Thymus (tissue), 11 donors: Measurements from ENCODE around the gene EIF5B. TPM values are rescaled to one million over a fixed set of nuclear protein-coding genes. Genes with fewer than 3 reads are reported as not detected.
"Not testable (repeated sequence)": the region's sequence is repeated elsewhere in the genome, so short reads cannot be mapped to it uniquely, and the experiment has no call there.

Experiments used
- DNase-seq, 9 donors: peaks; one replicate each; pipeline ENCODE4 v3.0.0-alpha.2; 2013; ENCODE audit warnings: low spot score in 9 of 9, low read depth in 6 of 9, missing footprints in 1 of 9
- H3K27ac ChIP-seq, 2 donors: one replicate each; pipeline ENCODE4 v1.5.1; 2013; ENCODE audit warnings: control low read depth in 1 of 2, low read depth in 1 of 2, low read length in 1 of 2, mild to moderate bottlenecking in 1 of 2, moderate library complexity in 1 of 2
- H3K27me3 ChIP-seq, 2 donors: one replicate each; pipeline ENCODE4 v1.5.1; 2013; ENCODE audit warnings: low read length in 1 of 2; ENCODE audit not compliant: control insufficient read depth in 2 of 2, insufficient read depth in 1 of 2
- H3K36me3 ChIP-seq, 2 donors: one replicate each; pipeline ENCODE4 v1.5.1; 2013; ENCODE audit warnings: low read length in 1 of 2, mild to moderate bottlenecking in 1 of 2, moderate library complexity in 1 of 2; ENCODE audit not compliant: control insufficient read depth in 2 of 2, insufficient read depth in 2 of 2
- H3K4me1 ChIP-seq, 2 donors: one replicate each; pipeline ENCODE4 v1.5.1; 2013; ENCODE audit warnings: low read length in 2 of 2; ENCODE audit not compliant: control insufficient read depth in 2 of 2, insufficient read depth in 2 of 2
- H3K4me3 ChIP-seq, 2 donors: one replicate each; pipeline ENCODE4 v1.5.1; 2013; ENCODE audit warnings: low read length in 2 of 2, control low read depth in 1 of 2, mild to moderate bottlenecking in 1 of 2
- H3K9me3 ChIP-seq, 2 donors: one replicate each; pipeline ENCODE4 v1.5.1; 2013; ENCODE audit warnings: low read length in 1 of 2, mild to moderate bottlenecking in 1 of 2; ENCODE audit not compliant: control insufficient read depth in 2 of 2, insufficient read depth in 1 of 2
- WGBS: extraction: QIAGEN DNeasy Blood & Tissue Kit; methylation state at CpG from one replicate; pipeline ENCODE4 v1.1.7; 2013; 5-methylcytosine and 5-hydroxymethylcytosine counted together
- polyA plus RNA-seq: library from polyadenylated mRNA; stranded (reverse); fragments of 200-250 nt; gene quantifications from one replicate; pipeline ENCODE4 v1.2.3, GENCODE V29; 2013
- total RNA-seq: library from RNA; stranded (reverse); fragments of 120-200 nt; gene quantifications from one replicate; pipeline ENCODE4 v1.2.4, GENCODE V29; 2013
- donor health status: healthy.

EIF5B gene
- total and polyA plus RNA-seq, 2 donors: 13.2 to 26.3 TPM

DNA sequence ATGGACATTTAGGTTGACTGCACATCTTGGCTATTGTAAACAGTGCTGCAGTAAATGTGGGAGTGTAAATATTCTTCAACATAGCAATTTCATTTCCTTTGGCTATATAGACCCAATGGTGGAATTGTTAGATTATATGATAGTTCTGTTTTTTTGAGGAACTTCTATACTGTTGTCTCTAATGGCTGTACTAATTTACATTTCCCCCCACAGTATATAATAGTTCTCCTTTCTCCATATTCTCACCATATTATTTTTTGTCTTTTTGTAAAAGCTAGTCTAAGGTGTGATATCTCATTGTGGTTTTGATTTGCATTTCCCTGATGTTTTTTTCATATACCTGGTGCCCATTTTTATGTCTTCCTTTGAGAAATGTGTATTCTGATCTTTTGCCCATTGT lies 13.0 kb downstream of the EIF5B start:
- no peaks in the 10 kb centered on the region for H3K27me3 ChIP-seq
- no peak overlapping the region for H3K4me3 ChIP-seq
- DNase-seq: no peak
- H3K4me1 ChIP-seq: no peaks in the 10 kb centered on the region
- H3K9me3 ChIP-seq: no peaks in the 10 kb centered on the region
- no peaks in the 10 kb centered on the region for H3K36me3 ChIP-seq
- no peak overlapping the region for H3K27ac ChIP-seq

DNA sequence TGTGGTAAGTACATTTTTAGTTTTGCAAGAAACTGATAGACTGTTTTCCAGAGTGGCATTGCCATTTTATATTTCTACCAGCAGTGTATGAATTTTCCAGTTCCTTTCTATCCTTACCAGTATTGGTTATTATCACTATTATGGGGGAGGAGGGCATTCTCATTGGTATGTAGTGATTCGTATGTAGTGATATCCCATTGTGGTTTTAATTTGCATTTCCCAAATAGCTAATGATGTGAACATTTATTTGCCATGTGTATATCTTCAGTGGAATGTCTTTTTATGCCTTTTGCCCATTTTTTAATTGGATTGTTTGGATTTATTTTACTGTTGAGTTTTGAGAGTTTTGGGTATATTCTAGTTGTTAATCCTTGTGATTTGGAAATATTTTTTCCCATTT lies 16.9 kb downstream of the EIF5B start:
- Histone ChIP-seq H3K36me3 (peaks cover 0 to 5% of the 10 kb centered on the region in 2 donors), H3K4me1 (no peaks in the 10 kb centered on the region), H3K27ac (no peak overlapping the region), H3K4me3 (no peak overlapping the region), H3K9me3 (no peaks in the 10 kb centered on the region), H3K27me3 (no peaks in the 10 kb centered on the region)
- DNase-seq: no peak
- 97% methylated on average over 1 of the region's 1 CpG for WGBS

DNA sequence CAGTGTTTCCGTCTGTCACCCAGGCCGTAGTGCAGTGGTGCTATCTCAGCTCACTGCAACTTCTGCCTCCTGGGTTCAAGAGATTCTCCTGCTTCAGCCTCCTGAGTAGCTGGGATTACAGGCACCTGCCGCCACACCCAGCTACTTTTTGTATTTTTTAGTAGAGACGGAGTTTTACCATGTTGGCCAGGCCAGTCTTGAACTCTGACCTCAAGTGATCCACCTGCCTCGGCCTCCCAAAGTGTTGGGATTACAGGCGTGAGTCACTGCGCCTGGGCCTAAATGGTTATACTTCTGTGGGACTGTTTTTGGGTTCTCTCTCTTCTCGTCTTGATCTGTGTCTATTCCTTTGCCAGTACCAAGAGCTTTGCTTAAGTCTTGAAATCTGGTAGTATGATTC lies 17.6 kb downstream of the EIF5B start:
- 97% methylated on average over 8 of the region's 8 CpGs for WGBS
- H3K9me3 ChIP-seq, H3K27ac ChIP-seq, DNase-seq, H3K27me3 ChIP-seq, H3K4me1 ChIP-seq, H3K4me3 ChIP-seq, H3K36me3 ChIP-seq: not testable (repeated sequence)

GRCh38 chr2:99356853-99357252 lies 19.7 kb downstream of the EIF5B start:
- Histone ChIP-seq H3K4me1 (no peaks in the 10 kb centered on the region), H3K9me3 (no peaks in the 10 kb centered on the region)

DNA sequence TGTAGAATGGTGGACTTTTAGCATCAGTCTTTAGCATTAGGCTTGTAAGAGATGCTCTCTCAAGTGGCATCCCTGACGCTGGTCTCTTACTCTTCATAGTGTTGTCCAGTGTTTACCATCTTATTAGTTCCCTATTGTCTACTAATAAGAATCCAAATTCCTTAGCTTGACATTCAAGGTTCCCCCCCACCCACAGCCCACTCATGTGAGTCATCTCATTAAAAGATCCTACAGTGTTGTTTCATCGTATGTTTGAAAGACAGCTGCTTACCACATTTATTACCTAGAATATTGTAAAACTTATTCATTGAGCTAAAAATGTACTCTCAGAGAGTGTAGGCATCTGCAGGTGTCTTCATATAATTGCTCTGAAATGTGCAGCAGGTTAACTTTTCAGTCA lies 28.5 kb downstream of the EIF5B start:
- Histone ChIP-seq H3K36me3 (peaks cover 21 to 66% of the 10 kb centered on the region in 2 donors), H3K27ac (no peak overlapping the region)
- 46% methylated on average over 2 of the region's 2 CpGs for WGBS

More at GRCh38 chr2:99356853-99357252, 19.7 kb downstream of the EIF5B start:
- Histone ChIP-seq H3K27ac (no peak overlapping the region), H3K27me3 (no peaks in the 10 kb centered on the region), H3K4me3 (no peak overlapping the region), H3K36me3 (peaks cover 4 to 5% of the 10 kb centered on the region in 2 donors)
- no peak for DNase-seq

DNA sequence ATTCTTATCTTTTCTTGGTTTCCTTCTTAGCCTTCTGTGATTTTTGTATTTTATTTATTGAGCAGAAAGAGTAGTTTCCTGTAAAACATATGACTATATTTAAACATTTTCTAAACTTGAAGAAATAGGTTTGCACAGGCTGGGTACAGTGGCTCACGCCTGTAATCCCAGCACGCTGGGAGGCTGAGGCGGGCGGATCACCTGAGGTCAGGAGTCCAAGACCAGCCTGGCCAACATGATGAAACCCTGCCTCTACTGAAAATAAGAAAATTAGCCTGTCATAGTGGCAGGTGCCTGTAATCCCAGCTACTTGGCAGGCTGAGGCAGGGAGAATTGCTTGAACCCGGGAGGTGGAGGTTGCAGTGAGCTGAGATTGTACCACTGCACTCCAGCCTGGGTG lies 31.7 kb downstream of the EIF5B start:
- H3K27ac ChIP-seq, H3K9me3 ChIP-seq, H3K4me3 ChIP-seq, H3K4me1 ChIP-seq, H3K27me3 ChIP-seq, DNase-seq: not testable (repeated sequence)
- WGBS: 98% methylated on average over 5 of the region's 5 CpGs
- H3K36me3 ChIP-seq: peaks cover 14 to 73% of the 10 kb centered on the region in 2 donors

More for the DNA sequence above, 28.5 kb downstream of the EIF5B start:
- Histone ChIP-seq H3K9me3 (no peaks in the 10 kb centered on the region), H3K27me3 (no peaks in the 10 kb centered on the region), H3K4me3 (no peak overlapping the region), H3K4me1 (no peaks in the 10 kb centered on the region)
- no peak for DNase-seq

DNA sequence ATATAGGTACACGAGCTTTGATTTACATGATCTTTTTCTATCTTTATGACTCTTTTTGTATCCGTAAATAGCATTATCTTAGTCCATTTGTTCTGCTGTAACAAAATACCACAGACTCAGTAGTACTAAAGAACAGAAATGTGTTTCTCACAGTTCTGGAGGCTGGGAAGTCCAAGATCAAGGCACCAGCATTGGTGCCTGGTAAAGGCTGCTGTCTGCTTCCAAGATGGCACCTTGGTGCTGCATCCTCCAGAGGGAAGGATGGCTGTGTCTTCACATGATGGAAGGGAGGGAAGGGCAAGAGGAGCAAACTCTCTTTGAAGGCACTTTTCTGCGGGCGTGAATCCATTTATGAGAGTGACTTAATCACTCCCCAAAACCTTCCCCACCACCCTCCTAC lies 36.0 kb downstream of the EIF5B start:
- 98% methylated on average over 4 of the region's 4 CpGs for WGBS
- DNase-seq: no peak
- Histone ChIP-seq H3K9me3 (peaks cover 0 to 3% of the 10 kb centered on the region in 2 donors), H3K4me3 (no peak overlapping the region), H3K27ac (no peak overlapping the region), H3K4me1 (no peaks in the 10 kb centered on the region), H3K27me3 (no peaks in the 10 kb centered on the region), H3K36me3 (peaks cover 10 to 71% of the 10 kb centered on the region in 2 donors)

GRCh38 chr2:99374747-99375146 lies 37.6 kb downstream of the EIF5B start:
- H3K9me3 ChIP-seq: peaks cover 0 to 3% of the 10 kb centered on the region in 2 donors
- H3K36me3 ChIP-seq: peaks cover 13 to 63% of the 10 kb centered on the region in 2 donors
- no peak for DNase-seq
- no peaks in the 10 kb centered on the region for H3K27me3 ChIP-seq
- no peak overlapping the region for H3K27ac ChIP-seq
- no peak overlapping the region for H3K4me3 ChIP-seq
- no peaks in the 10 kb centered on the region for H3K4me1 ChIP-seq

- Histone ChIP-seq H3K9me3 (peaks cover 0 to 3% of the 10 kb centered on the region in 2 donors), H3K27ac (no peak overlapping the region), H3K4me1 (no peaks in the 10 kb centered on the region), H3K36me3 (peaks cover 15 to 65% of the 10 kb centered on the region in 2 donors), H3K27me3 (no peaks in the 10 kb centered on the region), H3K4me3 (no peak overlapping the region)
- WGBS: 97% methylated on average over 7 of the region's 7 CpGs
- DNase-seq: no peak
Measured at GRCh38 chr2:99376254-99376864, 39.2 kb downstream of the EIF5B start.
